Peyer's patch (tissue), 4 donors: ENCODE data around the gene FBXO45.

ENCODE experiments used
- POLR2A ChIP-seq, 2 donors: fragments of 450-650 bp; IDR thresholded peaks; one replicate each; pipeline ENCODE4 v1.5.1; 2017; ENCODE audit warnings: antibody characterized with exemption in 2 of 2, mild to moderate bottlenecking in 2 of 2, moderate library complexity in 2 of 2
- TF ChIP-seq, protein P1 (sequence below), 6 experiments: fragments of 450-650 bp in 4 of 6; fragments of 200-600 bp in 2 of 6; sonication (generic) in 1 of 6; IDR thresholded peaks; one replicate each; pipeline ENCODE4 v1.5.1; 2017 to 2019; ENCODE audit warnings: antibody characterized with exemption in 6 of 6, mild to moderate bottlenecking in 3 of 6, moderate library complexity in 1 of 6

DNA sequence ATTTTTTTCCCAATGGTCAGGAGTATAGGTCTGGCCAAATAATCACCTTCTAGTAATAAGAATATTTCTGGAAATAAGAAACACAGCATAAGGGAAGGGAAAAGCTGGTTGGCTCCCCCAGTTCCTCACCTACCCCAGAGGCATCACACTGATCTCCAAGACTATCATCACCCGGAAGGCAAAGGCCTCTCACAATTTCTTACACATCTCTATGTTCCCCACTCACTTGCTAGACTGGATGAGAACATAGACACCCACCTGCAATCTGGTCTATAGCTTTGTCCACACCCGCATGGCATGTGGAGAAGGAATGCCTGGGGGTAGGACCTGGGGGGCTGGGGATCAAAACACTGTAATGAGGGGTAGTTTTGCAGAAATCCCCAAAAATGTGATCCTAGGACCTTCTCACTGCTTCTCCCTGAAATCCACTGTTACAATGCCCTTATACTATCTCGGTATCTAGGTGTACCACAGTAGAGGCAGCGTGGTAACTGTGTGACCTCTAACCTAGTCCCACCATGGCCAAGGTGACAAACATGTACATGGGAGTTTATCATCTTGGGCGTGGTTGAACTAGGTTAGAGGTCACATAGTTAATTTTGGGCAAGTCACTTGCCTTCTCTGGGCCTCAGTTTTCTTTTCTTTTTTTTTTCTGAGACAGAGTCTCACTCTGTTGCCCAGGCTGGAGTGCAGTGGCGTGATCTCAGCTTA, 41.5 kb downstream of the FBXO45 start:
- TF ChIP-seq, protein P1, sequence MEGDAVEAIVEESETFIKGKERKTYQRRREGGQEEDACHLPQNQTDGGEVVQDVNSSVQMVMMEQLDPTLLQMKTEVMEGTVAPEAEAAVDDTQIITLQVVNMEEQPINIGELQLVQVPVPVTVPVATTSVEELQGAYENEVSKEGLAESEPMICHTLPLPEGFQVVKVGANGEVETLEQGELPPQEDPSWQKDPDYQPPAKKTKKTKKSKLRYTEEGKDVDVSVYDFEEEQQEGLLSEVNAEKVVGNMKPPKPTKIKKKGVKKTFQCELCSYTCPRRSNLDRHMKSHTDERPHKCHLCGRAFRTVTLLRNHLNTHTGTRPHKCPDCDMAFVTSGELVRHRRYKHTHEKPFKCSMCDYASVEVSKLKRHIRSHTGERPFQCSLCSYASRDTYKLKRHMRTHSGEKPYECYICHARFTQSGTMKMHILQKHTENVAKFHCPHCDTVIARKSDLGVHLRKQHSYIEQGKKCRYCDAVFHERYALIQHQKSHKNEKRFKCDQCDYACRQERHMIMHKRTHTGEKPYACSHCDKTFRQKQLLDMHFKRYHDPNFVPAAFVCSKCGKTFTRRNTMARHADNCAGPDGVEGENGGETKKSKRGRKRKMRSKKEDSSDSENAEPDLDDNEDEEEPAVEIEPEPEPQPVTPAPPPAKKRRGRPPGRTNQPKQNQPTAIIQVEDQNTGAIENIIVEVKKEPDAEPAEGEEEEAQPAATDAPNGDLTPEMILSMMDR (IDR thresholded peaks at IDR 0.05) = no peak
- no peak for TF ChIP-seq POLR2A (IDR thresholded peaks at IDR 0.05)
